ENCODE measurements around the gene SLC12A3.

SLC12A3 gene

DNA sequence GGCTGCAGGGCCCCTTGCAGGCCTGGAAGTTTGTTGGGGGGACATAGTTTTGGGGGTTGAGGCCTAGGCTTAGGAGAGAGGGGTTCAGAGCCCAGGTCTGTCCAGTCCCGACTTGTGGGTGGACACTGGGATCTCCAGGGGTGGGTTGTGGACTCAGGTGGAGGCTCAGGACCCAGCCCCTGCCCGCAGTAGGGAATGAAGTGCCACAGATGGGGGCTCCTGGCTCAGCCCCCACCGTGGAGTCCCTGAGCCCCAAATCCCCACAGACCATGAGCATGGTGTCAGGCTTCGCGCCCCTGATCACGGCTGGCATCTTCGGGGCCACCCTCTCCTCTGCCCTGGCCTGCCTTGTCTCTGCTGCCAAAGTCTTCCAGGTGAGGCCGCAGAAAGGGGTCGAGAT is 14.3 kb downstream of the SLC12A3 start:
- H3K4me3 ChIP-seq (ENCODE audit: insufficient read depth, low read length, poor library complexity, severe bottlenecking), result no peak overlapping the region
- no peaks in the 10 kb centered on the region for H3K27me3 ChIP-seq (ENCODE audit: low read length)
- no peak overlapping the region for H3K27ac ChIP-seq (ENCODE audit: low read depth, low read length)
- no peaks in the 10 kb centered on the region for H3K9me3 ChIP-seq (ENCODE audit: insufficient read depth, low read length)
- no peaks in the 10 kb centered on the region for H4K20me1 ChIP-seq (ENCODE audit: low read depth, low read length)
- TF ChIP-seq, protein P1, sequence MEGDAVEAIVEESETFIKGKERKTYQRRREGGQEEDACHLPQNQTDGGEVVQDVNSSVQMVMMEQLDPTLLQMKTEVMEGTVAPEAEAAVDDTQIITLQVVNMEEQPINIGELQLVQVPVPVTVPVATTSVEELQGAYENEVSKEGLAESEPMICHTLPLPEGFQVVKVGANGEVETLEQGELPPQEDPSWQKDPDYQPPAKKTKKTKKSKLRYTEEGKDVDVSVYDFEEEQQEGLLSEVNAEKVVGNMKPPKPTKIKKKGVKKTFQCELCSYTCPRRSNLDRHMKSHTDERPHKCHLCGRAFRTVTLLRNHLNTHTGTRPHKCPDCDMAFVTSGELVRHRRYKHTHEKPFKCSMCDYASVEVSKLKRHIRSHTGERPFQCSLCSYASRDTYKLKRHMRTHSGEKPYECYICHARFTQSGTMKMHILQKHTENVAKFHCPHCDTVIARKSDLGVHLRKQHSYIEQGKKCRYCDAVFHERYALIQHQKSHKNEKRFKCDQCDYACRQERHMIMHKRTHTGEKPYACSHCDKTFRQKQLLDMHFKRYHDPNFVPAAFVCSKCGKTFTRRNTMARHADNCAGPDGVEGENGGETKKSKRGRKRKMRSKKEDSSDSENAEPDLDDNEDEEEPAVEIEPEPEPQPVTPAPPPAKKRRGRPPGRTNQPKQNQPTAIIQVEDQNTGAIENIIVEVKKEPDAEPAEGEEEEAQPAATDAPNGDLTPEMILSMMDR (IDR thresholded peaks at IDR 0.05; ENCODE audit: insufficient read depth, low read length, poor library complexity, severe bottlenecking), result no peak
- no peak for TF ChIP-seq EZH2phosphoT487 (conservative IDR thresholded peaks at IDR 0.05; ENCODE audit: low read length)
- no peak overlapping the region for H3K4me2 ChIP-seq (ENCODE audit: low read depth, low read length, poor library complexity, severe bottlenecking)
- no peak overlapping the region for H2AFZ ChIP-seq (ENCODE audit: low read depth, low read length, severe bottlenecking)
- no peak overlapping the region for H3K9ac ChIP-seq (ENCODE audit: low read length)
- no peaks in the 10 kb centered on the region for H3K79me2 ChIP-seq (ENCODE audit: insufficient read depth, low read length)
- no peaks in the 10 kb centered on the region for H3F3A ChIP-seq (ENCODE audit: insufficient read depth)
- no peaks in the 10 kb centered on the region for H3K9me2 ChIP-seq (replicated peaks; ENCODE audit: insufficient read depth, low read length)
- H3K36me3 ChIP-seq (ENCODE audit: low read length), result no peaks in the 10 kb centered on the region

- H3K27me3 ChIP-seq (ENCODE audit: low read length), result no peaks in the 10 kb centered on the region
- no peaks in the 10 kb centered on the region for H3F3A ChIP-seq (ENCODE audit: insufficient read depth)
- no peaks in the 10 kb centered on the region for H4K20me1 ChIP-seq (ENCODE audit: low read depth, low read length)
- no peaks in the 10 kb centered on the region for H3K36me3 ChIP-seq (ENCODE audit: low read length)
- no peak overlapping the region for H3K4me3 ChIP-seq (ENCODE audit: insufficient read depth, low read length, poor library complexity, severe bottlenecking)
- H3K79me2 ChIP-seq (ENCODE audit: insufficient read depth, low read length), result no peaks in the 10 kb centered on the region
- H2AFZ ChIP-seq (ENCODE audit: low read depth, low read length, severe bottlenecking), result no peak overlapping the region
- no peak overlapping the region for H3K9ac ChIP-seq (ENCODE audit: low read length)
- H3K27ac ChIP-seq (ENCODE audit: low read depth, low read length), result no peak overlapping the region
- H3K9me2 ChIP-seq (replicated peaks; ENCODE audit: insufficient read depth, low read length), result no peaks in the 10 kb centered on the region
- TF ChIP-seq EZH2phosphoT487 (conservative IDR thresholded peaks at IDR 0.05; ENCODE audit: low read length), result no peak
- TF ChIP-seq, protein P1 (IDR thresholded peaks at IDR 0.05; ENCODE audit: insufficient read depth, low read length, poor library complexity, severe bottlenecking), result no peak
- H3K4me2 ChIP-seq (ENCODE audit: low read depth, low read length, poor library complexity, severe bottlenecking), result no peak overlapping the region
- H3K9me3 ChIP-seq (ENCODE audit: insufficient read depth, low read length), result no peaks in the 10 kb centered on the region
These were observed 15.2 kb downstream of the SLC12A3 start for GRCh38 chr16:56880176-56880575.

- Histone ChIP-seq H3K9me3 (ENCODE audit: insufficient read depth, low read length) (no peaks in the 10 kb centered on the region), H3K36me3 (ENCODE audit: low read length) (no peaks in the 10 kb centered on the region), H2AFZ (ENCODE audit: low read depth, low read length, severe bottlenecking) (no peak overlapping the region), H3K27ac (ENCODE audit: low read depth, low read length) (no peak overlapping the region), H3K9ac (ENCODE audit: low read length) (no peak overlapping the region), H4K20me1 (ENCODE audit: low read depth, low read length) (no peaks in the 10 kb centered on the region), H3K9me2 (replicated peaks; ENCODE audit: insufficient read depth, low read length) (no peaks in the 10 kb centered on the region), H3F3A (ENCODE audit: insufficient read depth) (no peaks in the 10 kb centered on the region), H3K79me2 (ENCODE audit: insufficient read depth, low read length) (no peaks in the 10 kb centered on the region), H3K4me3 (ENCODE audit: insufficient read depth, low read length, poor library complexity, severe bottlenecking) (no peak overlapping the region), H3K4me2 (ENCODE audit: low read depth, low read length, poor library complexity, severe bottlenecking) (no peak overlapping the region), H3K27me3 (ENCODE audit: low read length) (no peaks in the 10 kb centered on the region)
- TF ChIP-seq, protein P1 (IDR thresholded peaks at IDR 0.05; ENCODE audit: insufficient read depth, low read length, poor library complexity, severe bottlenecking), result no peak
- TF ChIP-seq EZH2phosphoT487 (conservative IDR thresholded peaks at IDR 0.05; ENCODE audit: low read length), result no peak
These were observed 15.7 kb downstream of the SLC12A3 start for GRCh38 chr16:56880685-56881084.

Measured in SU-DHL-6 (cell line).